SJSA1 (cell line): ENCODE results near the gene LRP5. TPM values are rescaled to one million over a fixed set of nuclear protein-coding genes. Genes with fewer than 3 reads are reported as not detected.

Experiments
- DNase-seq, 2 experiments: peaks; one replicate each; pipeline ENCODE4 v3.0.0-alpha.2; 2015 to 2020; ENCODE audit warnings: low spot score in 2 of 2, low read depth in 1 of 2
- H3K27ac ChIP-seq: fragments of 250-450 bp; sonication (Bioruptor Pico); 2 replicates; pipeline ENCODE4 v1.5.1; 2020; ENCODE audit warnings: mild to moderate bottlenecking, moderate library complexity
- H3K27me3 ChIP-seq: fragments of 250-450 bp; sonication (Bioruptor Pico); replicated peaks from 2 replicates; pipeline ENCODE4 v1.5.1; 2020; ENCODE audit warnings: mild to moderate bottlenecking, moderate library complexity
- H3K36me3 ChIP-seq: fragments of 250-450 bp; sonication (Bioruptor Pico); 2 replicates; pipeline ENCODE4 v1.5.1; 2020; ENCODE audit warnings: mild to moderate bottlenecking
- H3K4me1 ChIP-seq: fragments of 250-450 bp; sonication (Bioruptor Pico); replicated peaks from 2 replicates; pipeline ENCODE4 v1.6.1; 2021; ENCODE audit warnings: mild to moderate bottlenecking
- H3K4me3 ChIP-seq: fragments of 250-450 bp; sonication (Bioruptor Pico); 2 replicates; pipeline ENCODE4 v1.5.1; 2020; ENCODE audit warnings: mild to moderate bottlenecking
- H3K9me3 ChIP-seq: fragments of 250-450 bp; sonication (Bioruptor Pico); replicated peaks from 2 replicates; pipeline ENCODE4 v1.5.1; 2020; ENCODE audit warnings: mild to moderate bottlenecking
- total RNA-seq: library from RNA; depleted of rRNA; stranded (reverse); fragments of >200 nt; shearing (Covaris generic); gene quantifications from 2 replicates; pipeline ENCODE4 v1.2.3, GENCODE V29; 2014

LRP5 gene
- total RNA-seq, 1 experiment from 2014 or later: 32.2 TPM

DNA sequence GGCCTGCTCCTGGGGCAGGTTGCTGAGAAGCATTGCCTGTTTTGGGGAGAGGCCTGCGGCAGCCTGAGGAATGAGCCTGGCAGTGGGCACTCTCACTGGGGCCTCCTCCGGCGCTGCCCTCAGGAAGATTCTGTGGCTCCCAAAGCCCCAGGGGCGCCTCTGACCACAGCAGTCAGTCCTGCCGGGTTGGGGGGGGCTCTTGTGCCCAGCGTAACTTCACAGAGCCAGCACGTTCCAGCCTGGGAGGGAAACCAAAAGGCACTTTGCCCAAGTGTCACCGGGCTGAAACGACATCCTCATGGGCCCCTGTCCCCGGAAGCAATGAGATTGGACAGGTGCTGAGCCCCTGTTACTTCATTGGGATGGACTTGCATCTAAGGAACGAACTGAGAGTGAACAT, 4.3 kb upstream of the LRP5 start:
- peaks cover 7% of the 10 kb centered on the region for H3K9me3 ChIP-seq
- no peaks in the 10 kb centered on the region for H3K27me3 ChIP-seq
- H3K36me3 ChIP-seq: peaks cover 4% of the 10 kb centered on the region; the same call in 1 of the 2 replicates
- H3K27ac ChIP-seq: no peak overlapping the region
- H3K4me3 ChIP-seq: no peak overlapping the region
- peaks cover 7% of the 10 kb centered on the region for H3K4me1 ChIP-seq
- DNase-seq: no peak

DNA sequence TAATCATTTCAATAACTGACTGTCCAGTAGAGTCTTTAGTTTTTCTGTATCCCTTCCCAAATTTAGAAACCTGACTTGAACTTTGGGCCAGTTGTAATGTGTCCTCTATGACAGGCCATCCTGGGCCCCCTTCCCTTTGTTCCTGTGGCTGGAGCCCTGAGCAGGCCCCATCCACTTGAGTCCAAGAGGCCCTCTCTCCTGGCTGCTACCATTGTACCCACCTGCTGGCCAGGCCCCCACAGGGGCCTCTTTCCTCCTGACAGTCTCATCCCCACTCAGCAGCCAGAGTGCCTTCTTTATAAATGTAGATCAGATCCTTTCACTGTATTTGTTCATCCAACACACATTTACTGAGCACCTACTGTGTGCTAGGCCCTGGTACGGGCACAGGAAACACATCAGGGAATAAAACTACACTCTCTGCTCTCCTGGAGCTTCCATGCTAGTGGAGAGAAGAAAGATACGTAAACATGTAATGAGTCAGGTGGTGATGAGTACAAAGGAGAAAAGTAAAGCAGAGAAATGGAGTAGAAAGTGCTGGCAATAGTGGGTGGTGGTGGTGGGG, 2.7 kb upstream of the LRP5 start:
- H3K27ac ChIP-seq: no peak overlapping the region
- no peaks in the 10 kb centered on the region for H3K27me3 ChIP-seq
- H3K4me1 ChIP-seq: peaks cover 23% of the 10 kb centered on the region
- peaks cover 4% of the 10 kb centered on the region; the same call in 1 of the 2 replicates for H3K36me3 ChIP-seq
- H3K4me3 ChIP-seq: no peak overlapping the region
- H3K9me3 ChIP-seq: no peaks in the 10 kb centered on the region; the same call in 1 of the 2 replicates
- DNase-seq: no peak

DNA sequence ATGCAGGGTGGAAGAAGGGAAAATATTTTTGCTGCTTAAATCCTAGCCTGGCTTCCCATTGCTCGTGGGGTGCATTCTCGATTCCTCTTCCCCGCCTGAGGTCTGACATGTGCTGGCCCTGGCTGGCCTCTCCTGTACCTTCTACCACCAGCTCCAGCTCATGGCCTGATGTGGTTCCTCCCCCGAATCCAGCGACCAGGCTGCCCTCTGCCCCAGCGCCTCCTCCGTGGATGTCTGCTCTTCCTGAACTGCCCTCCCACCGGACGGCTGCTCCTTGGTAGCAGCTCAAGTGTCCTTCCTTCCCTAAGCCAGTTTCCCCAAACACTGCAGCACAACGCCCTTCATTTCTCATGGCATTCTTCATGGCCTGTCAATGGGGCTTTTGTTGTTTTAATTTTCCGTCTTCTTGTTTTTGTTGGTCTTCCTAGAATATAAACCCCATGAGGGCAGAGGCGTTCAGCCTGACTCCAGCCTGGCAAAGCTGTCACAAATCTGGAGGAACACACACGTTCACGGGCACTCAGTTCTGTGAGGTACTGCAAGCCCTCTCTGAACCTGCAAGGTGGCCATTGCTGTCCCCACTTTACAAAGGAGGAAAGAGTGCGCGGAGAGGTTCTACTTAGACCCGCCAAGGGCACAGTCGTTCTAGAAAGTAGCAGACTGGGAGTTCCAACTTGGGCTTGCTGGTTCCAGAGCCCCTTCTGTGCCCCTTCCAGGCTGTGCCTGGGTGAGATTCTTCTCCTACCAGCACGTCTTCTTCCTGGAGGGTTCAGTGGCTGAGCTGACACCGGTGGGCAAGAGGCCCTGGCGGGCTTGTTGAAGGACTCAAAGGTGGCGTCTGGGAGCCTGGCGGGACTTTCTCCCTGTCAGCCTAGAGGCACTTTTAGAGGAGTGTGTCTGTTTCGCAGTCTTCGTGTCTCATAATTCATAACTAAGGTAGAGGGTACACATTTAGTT, 953 bp upstream of the LRP5 start:
- Histone ChIP-seq H3K9me3 (no peaks in the 10 kb centered on the region; the same call in 1 of the 2 replicates), H3K4me1 (peaks cover 33% of the 10 kb centered on the region), H3K27me3 (no peaks in the 10 kb centered on the region), H3K27ac (no peak overlapping the region), H3K36me3 (peaks cover 4% of the 10 kb centered on the region; the same call in 1 of the 2 replicates), H3K4me3 (peak overlapping the region; percentile 84)
- no peak for DNase-seq

DNA sequence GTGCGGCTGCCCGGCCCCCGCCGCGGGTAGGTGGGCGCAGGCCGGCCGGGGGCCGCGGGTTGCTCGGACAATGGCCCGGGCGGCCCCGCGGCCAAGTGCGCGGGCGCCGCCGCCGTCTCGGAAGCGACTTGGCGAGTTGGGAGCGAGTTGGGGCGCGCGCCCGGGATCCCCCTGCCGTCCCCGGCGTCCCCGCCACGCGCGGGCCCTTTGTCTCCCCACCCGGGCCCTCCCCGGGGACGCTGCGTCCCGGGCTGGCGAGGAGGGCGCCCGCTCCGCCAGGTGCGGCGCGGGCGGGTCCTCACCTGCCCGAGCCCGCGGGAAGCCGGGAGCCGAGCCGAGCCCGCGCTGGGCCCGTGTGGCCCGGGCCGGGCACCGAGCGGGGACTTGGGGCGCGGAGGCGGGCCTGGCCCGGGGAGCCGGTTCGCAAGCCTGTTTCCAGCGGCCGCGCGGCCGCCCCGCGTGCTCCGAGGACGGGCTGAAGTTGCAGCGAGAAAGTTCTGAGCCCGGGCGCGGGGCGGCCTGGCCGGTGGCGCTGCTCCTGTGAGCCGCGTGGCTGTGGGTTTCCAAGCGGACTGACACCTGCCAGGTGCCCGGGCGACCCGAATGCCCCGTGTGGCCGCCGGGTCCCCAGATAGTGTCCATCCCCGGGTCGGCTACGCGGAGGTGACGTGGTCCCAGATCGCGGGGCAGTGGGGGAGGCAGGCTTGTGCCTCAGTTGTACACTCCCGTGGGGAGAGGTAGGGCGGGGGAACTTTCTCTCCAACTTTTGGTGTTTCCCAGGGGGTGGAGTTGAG, 586 bp downstream of the LRP5 start:
- Histone ChIP-seq H3K4me1 (peaks cover 45% of the 10 kb centered on the region), H3K4me3 (peak overlapping the region; percentile 84), H3K36me3 (peaks cover 4% of the 10 kb centered on the region; the same call in 1 of the 2 replicates), H3K9me3 (no peaks in the 10 kb centered on the region; the same call in 1 of the 2 replicates), H3K27ac (no peak overlapping the region), H3K27me3 (no peaks in the 10 kb centered on the region)
- DNase-seq: no peak

DNA sequence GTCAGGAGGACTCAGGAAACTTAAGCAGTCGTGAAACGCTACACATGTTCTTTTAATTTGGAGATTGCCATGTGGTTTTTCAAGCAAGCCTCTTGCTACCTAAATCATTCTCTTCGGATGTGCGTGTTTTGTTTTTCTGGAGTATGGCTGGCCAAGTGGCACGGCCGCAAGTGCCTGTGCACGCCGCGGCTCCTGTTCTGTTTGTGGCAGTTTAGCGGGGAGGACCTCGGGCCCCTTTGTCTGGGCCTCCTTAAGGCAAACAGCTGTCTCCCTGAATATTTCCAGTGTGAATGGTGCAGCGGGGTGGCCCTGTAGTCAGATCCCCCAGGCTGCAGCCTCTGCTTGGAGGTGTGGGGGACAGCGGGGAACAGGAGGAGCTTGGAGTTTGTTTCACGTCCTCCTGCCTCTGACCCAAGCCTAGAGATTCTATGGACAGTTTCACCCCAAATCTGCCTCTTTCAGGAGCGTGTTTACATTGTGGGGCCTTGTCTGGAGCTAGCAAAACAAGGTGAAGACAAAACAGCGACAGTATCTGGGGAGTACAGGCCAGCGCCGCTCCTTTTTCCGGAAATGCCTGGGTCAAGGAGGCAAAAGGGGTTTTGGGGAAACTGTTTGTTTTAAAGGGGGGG, 1.3 kb downstream of the LRP5 start:
- Histone ChIP-seq H3K27me3 (no peaks in the 10 kb centered on the region), H3K4me1 (peaks cover 45% of the 10 kb centered on the region), H3K4me3 (peak overlapping the region; percentile 84), H3K27ac (no peak overlapping the region), H3K9me3 (no peaks in the 10 kb centered on the region; the same call in 1 of the 2 replicates), H3K36me3 (peaks cover 4% of the 10 kb centered on the region; the same call in 1 of the 2 replicates)
- DNase-seq: peak; percentile 67 to 68

DNA sequence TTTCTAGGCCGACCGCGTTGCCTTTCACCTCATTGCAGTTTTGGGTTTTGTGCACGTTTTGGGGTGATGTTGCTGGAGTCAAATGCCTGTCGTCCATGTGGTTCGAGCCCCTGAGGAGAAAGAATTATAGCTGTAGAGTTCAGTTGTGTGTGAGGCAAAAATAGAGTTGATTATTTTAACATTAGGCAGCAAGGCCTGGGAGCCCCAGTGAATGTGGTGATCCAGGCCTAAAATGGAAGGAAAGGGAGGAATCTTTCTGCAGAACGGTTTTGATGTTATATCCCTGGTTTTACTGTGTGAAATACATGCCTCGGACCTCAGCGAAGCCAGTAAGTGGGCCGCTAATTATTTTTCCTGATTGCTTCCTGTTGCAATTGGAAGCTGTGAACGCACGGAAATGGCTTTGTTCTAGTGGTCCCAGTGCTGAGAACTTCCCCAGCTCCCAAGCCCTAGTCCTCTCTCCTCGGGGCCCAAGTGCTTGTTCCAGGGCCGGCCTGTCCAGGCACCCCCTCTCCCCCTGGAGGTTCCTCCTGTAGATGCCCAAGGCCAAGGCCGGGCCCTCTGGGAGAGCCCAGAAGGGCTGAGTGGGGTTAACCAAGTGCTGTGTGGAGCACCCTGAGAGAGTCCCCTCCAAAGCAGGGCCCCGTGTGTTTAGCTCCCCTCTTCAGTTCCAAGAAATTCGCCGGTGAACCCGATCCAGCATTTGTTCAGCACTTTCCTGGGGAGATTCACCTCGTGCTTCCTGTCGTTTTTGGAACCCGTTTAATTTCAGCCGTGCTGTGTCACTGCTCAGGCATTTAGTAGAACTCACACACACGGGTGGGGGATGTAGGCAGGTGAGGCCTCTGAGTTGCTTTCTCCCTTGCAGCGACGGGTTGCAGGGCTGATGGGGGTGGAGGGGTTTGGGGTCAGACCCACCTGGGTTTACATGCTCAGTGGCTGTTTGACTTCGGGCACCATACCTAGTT, 2.1 kb downstream of the LRP5 start:
- Histone ChIP-seq H3K4me3 (peak overlapping the region; percentile 84; the same call in 1 of the 2 replicates), H3K4me1 (peaks cover 45% of the 10 kb centered on the region), H3K9me3 (no peaks in the 10 kb centered on the region; the same call in 1 of the 2 replicates), H3K27me3 (no peaks in the 10 kb centered on the region), H3K27ac (peak overlapping the region; percentile 21), H3K36me3 (peaks cover 4% of the 10 kb centered on the region; the same call in 1 of the 2 replicates)
- peak; percentile 58 to 63 for DNase-seq

DNA sequence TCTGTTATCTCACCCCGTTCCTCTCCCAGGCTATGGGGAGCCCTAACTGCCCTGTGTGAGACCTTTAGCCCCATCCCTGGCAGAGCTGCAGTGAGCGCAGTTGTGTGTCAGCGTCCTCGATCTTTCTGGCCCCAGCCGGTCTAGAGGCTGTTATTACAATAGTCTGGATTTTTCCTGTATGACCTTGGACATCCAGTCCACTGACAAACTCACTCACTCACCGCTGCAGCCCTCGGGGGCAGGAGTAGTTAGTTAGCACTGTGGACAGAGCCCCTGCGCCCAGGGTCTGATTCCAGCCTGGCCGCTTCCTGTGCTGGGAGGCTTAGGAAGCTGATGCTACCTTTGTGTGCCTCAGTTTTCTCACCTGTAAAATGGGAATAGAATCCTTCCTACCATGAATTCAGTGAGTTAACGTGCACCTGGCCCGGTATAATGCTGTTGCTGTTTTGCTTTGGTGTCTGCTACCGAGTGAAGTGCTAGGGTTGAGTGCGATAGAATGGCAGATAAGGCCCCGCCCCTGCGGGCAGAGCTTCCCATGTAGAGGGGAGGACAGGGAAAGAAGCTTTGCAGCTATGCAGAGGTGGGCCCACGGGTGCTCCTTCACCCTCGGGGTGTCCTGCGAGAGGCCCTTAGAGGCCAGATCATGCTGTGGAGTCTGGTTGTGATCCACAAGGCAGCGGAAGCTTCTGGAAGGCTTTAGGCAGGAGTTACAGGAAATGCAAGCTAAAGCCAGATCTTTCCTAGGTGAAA, 3.0 kb downstream of the LRP5 start:
- no peaks in the 10 kb centered on the region; the same call in 1 of the 2 replicates for H3K9me3 ChIP-seq
- peaks cover 4% of the 10 kb centered on the region; the same call in 1 of the 2 replicates for H3K36me3 ChIP-seq
- no peaks in the 10 kb centered on the region for H3K27me3 ChIP-seq
- H3K4me3 ChIP-seq: no peak overlapping the region
- DNase-seq: peak in 1 of 2 experiments; percentile 42
- peak overlapping the region; percentile 21; the same call in 1 of the 2 replicates for H3K27ac ChIP-seq
- H3K4me1 ChIP-seq: peaks cover 45% of the 10 kb centered on the region

DNA sequence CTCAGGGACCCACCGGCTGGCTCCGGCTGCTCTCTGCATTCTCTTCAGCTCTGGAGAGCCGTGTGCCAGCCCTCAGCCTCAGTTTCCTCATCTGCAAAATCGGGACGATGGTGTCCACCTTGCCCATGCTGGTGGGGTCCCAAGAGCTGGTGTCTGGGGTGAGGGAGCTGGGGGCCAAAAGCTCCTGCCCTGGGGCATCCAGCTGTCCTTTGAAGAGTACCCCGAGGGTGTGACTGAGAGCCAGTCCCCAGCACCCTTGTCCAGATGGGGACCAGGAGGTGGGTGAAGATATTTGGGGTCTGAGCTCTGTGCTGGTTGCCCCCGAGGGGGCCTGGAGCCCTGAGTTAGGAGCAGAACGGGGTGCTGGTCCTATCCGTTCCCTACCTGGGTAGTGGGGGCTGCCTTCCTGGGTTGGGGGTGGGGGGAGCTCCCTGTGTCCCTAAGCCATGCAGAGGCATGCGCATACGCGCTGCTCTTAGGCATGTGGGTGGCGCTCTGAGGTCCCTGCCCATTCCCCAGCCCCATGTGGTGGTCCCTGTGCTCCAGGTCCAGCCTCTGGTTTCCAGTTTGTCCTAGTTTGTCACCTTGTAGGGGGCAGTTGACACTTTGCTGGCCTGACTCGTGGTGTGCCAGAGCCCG, 4.9 kb downstream of the LRP5 start:
- H3K4me3 ChIP-seq: no peak overlapping the region
- H3K27me3 ChIP-seq: no peaks in the 10 kb centered on the region
- no peak for DNase-seq
- H3K27ac ChIP-seq: no peak overlapping the region
- H3K9me3 ChIP-seq: no peaks in the 10 kb centered on the region; the same call in 1 of the 2 replicates
- H3K36me3 ChIP-seq: peaks cover 4% of the 10 kb centered on the region; the same call in 1 of the 2 replicates
- peaks cover 42% of the 10 kb centered on the region for H3K4me1 ChIP-seq

DNA sequence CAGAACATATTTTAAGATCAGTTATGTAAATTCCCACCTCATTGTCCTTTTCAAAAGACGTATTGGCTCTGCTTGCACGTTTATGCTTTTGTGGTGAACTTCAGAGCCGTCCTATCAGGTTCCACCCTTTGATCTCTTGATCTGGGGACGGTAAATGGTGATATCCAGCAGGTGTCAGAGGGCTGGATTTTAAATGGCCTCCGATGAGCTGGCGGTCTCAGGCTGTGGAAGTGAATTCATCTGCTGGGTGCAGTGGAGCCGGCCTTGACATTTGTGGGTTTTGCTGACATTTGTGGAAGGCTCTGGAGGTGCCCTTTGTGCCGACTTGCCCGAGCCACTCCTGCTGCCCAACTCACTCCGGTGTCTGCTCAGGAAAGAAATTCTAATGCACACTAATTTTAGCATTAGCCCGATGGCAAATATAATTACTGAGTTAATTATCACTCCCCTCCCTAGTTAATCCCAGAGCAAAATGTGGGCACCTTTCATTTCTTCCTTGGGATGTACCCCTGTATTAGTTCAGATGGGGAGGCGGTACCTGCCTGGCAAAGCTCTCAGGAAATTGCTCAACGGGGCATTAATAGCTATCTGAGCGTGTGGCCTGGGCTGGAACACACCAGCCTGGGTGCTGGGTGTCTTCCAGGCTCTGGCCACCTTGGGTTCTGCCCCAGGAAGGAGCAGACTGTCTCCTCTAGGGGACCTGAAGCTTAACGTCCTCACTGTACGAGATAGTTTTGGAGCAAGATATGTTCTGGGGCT, 9.1 kb downstream of the LRP5 start:
- Histone ChIP-seq H3K9me3 (no peaks in the 10 kb centered on the region), H3K4me1 (peaks cover 11% of the 10 kb centered on the region), H3K4me3 (no peak overlapping the region), H3K27ac (no peak overlapping the region), H3K27me3 (no peaks in the 10 kb centered on the region), H3K36me3 (no peaks in the 10 kb centered on the region)
- no peak for DNase-seq

DNA sequence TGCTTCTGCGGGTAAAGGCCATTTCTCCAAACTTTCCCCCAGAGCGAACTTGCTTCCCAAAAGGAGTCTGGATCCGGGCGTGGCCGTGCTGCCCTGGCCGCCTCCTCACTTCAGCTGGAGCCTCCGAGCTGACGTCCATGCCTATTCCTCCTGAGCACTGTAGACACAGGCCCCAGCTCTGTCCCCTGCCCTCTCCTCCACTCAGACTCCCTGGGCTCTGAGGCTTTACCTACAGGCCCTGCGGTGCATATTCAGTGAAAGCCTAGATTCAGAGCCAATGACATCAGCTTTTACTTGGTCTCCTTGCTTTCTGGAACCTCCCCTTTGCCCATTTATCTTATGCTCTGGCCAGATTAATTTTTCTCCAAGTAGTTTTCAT, 9.7 kb downstream of the LRP5 start:
- Histone ChIP-seq H3K9me3 (no peaks in the 10 kb centered on the region), H3K27ac (no peak overlapping the region), H3K4me3 (no peak overlapping the region)

DNA sequence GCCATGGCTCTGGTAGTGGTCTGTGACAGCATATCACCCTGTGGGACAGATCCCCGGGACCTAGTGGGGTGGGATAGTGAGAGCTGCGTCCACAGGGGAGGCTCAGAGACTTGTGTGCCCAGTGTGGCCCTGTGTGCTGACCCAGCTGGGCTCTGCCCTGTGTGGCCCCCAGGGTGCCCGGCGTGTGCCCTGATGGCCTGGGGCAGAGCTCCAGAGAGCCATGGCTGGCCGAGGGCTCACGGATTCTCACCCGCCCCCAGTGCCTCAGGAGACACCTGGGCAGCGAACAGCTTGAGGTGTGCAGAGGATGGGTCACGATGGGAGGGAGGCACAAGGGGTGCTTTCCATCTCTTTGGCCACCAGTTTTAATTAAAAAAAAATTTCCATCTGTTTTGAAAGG, 11.8 kb downstream of the LRP5 start:
- H3K27ac ChIP-seq: no peak overlapping the region
- no peaks in the 10 kb centered on the region for H3K27me3 ChIP-seq
- no peak overlapping the region for H3K4me3 ChIP-seq
- DNase-seq: no peak
- H3K36me3 ChIP-seq: no peaks in the 10 kb centered on the region
- no peaks in the 10 kb centered on the region for H3K9me3 ChIP-seq
- peaks cover 14% of the 10 kb centered on the region for H3K4me1 ChIP-seq

More for the DNA sequence above, 9.7 kb downstream of the LRP5 start:
- Histone ChIP-seq H3K27me3 (no peaks in the 10 kb centered on the region), H3K36me3 (no peaks in the 10 kb centered on the region), H3K4me1 (peaks cover 6% of the 10 kb centered on the region)
- no peak for DNase-seq
